ENCODE measurements around the gene MAST4.

Gene MAST4

DNA sequence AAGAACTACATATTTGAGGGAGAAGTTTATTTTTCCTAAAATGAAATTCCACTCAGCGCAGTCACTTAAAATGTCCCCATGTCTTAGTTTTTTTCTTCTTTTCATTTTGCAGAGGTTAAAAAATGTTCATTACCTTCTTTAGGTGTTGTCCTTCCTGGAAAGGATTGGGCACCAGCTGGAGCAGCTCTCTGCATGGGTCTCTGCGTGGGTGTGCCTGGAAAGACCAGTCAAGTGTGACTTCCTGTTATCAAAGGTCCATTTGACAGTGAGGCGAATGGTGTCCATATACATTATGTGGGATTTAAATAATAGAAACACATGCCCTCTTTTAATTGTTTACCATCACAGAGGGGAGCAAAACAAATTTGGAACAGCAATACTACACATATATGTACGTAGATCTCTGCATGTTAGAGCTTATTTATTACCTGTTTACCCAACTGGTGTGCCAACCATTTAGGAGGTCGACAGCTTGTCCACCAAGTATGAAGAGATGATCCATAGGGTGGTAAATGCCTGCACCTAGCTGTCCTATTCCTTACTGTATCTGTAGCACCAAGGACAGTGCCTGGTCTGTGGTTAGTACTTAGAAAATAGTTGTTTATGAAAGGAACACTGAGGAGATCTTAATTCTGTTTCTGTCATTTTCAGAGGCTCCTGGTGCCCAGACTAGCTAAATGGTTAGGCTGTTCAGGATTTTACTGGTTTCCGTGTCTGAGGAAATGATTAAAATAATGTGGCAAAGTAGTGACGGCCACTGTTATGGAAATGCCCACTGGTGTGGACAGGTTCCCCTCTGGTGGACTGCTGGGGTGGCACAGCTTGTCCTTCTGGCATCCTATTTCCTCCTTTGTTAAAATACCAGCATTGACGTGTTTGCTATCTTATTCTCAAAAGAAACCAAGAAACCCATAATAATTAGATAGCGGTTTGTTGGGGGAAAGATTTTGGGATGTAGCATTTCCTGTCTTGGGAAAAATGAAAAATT is 200.4 kb downstream of the MAST4 start:
- WGBS (ENCODE audit: insufficient coverage) = 85% methylated on average over 4 of the region's 9 CpGs
- CTCF ChIA-PET = interaction anchor here (1.1 kb wide), 1 partner anchor 34 kb away, joined by 3 read pairs; no protein-coding TSS in a partner anchor

DNA sequence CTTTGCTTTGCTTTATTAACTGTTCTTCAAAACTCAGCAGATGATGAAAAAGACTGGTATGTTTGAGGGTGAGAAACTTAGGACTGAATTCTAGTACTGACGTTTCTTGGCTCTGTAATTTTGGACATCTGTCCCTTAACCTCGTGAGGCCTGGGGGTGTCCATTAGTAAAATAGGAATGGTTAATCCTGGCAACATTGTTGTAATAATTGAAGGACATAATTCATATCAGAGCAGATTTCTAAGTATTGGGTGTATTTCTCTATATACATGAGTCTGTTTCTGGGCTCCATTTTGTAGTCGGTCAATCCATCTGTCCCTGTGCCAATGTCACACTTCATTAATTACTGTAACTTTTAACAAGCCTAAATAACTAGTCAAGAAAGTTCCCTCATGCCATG is 206.7 kb downstream of the MAST4 start:
- ChIA-PET CTCF (interaction anchor here (1.0 kb wide), 2 partner anchors 11 to 13 kb away, joined by 3 to 4 read pairs; no protein-coding TSS in a partner anchor), POLR2A (no interaction called here)
- 100% methylated on average over 2 of the region's 3 CpGs for WGBS (ENCODE audit: insufficient coverage)
- Histone ChIP-seq H3K36me3 (ENCODE audit: control insufficient read depth in 4 of 4, insufficient read depth in 4 of 4, low read length in 3 of 4) (no peaks in the 10 kb centered on the region), H3K4me3 (ENCODE audit: control insufficient read depth in 1 of 7, extremely low read depth in 1 of 7, insufficient read depth in 4 of 7, low read depth in 2 of 7, low read length in 6 of 7) (no peak overlapping the region), H3K27me3 (replicated peaks in 2 of 5; ENCODE audit: control insufficient read depth in 4 of 5, insufficient read depth in 5 of 5, low read length in 4 of 5) (no peaks in the 10 kb centered on the region), H3K27ac (ENCODE audit: insufficient read depth in 1 of 2, low read depth in 1 of 2, low read length in 2 of 2, poor library complexity in 1 of 2, severe bottlenecking in 2 of 2) (no peak overlapping the region), H3K4me1 (ENCODE audit: control extremely low read depth in 1 of 4, control insufficient read depth in 4 of 4, insufficient read depth in 4 of 4, low read length in 3 of 4) (no peaks in the 10 kb centered on the region), H3K9me3 (ENCODE audit: control extremely low read depth in 1 of 5, control insufficient read depth in 4 of 5, insufficient read depth in 2 of 5, low read depth in 1 of 5, low read length in 4 of 5) (no peaks in the 10 kb centered on the region)
- DNase-seq = no peak

More for the DNA sequence above, 200.4 kb downstream of the MAST4 start:
- POLR2A ChIA-PET = no interaction called here
- no peaks in the 10 kb centered on the region for H3K9me3 ChIP-seq (ENCODE audit: control extremely low read depth in 1 of 5, control insufficient read depth in 4 of 5, insufficient read depth in 2 of 5, low read depth in 1 of 5, low read length in 4 of 5)
- no peak overlapping the region for H3K27ac ChIP-seq (ENCODE audit: insufficient read depth in 1 of 2, low read depth in 1 of 2, low read length in 2 of 2, poor library complexity in 1 of 2, severe bottlenecking in 2 of 2)
- H3K27me3 ChIP-seq (replicated peaks in 2 of 5; ENCODE audit: control insufficient read depth in 4 of 5, insufficient read depth in 5 of 5, low read length in 4 of 5) = no peaks in the 10 kb centered on the region
- no peaks in the 10 kb centered on the region for H3K36me3 ChIP-seq (ENCODE audit: control insufficient read depth in 4 of 4, insufficient read depth in 4 of 4, low read length in 3 of 4)
- no peak overlapping the region for H3K4me3 ChIP-seq (ENCODE audit: control insufficient read depth in 1 of 7, extremely low read depth in 1 of 7, insufficient read depth in 4 of 7, low read depth in 2 of 7, low read length in 6 of 7)
- H3K4me1 ChIP-seq (ENCODE audit: control extremely low read depth in 1 of 4, control insufficient read depth in 4 of 4, insufficient read depth in 4 of 4, low read length in 3 of 4) = no peaks in the 10 kb centered on the region
- no peak for DNase-seq

DNA sequence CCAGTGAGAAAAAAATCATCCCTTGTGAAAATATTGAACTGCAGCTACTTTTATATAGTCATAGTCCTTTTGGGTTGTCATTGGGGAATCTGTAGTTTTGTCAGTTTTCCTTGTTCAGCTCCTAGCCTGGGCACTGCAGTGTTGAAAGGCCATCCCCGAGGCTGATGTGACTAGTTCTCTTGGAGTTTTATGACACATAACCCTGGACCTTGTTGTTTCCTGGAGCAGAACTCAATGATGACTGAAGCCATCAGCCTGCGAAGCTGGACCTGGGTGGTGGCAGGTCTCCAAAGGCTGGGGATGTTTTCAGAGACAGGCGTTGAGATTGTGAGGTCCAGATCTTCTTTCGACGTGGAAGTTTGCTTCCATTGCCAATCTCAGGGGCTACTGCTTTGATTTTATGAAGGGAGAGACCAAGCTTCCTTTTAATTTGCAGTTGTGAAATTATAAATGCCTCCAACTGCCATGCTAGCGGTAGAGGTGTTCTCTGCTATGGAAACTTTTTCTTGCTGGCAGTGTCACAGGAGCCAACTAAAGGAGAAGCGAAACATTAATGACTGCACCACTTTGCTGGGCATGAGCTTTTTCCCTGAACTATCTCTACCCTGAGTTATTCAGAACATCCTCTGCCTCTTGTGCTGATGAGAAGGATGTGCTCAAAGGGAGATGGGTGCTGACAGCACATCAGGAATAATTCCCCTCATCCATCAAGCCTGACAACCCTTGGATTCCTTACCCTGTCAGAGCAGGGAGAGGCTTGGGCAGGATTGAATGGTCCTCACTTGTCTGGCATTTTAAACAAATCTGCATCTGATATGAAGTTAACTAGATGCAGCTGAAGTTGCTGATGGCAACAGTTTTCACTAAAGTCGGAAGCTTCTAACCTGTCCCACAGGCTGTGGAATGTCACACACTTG is 209.6 kb downstream of the MAST4 start:
- H3K27ac ChIP-seq (ENCODE audit: insufficient read depth in 1 of 2, low read depth in 1 of 2, low read length in 2 of 2, poor library complexity in 1 of 2, severe bottlenecking in 2 of 2) = no peak overlapping the region
- POLR2A ChIA-PET = no interaction called here
- H3K36me3 ChIP-seq (ENCODE audit: control insufficient read depth in 4 of 4, insufficient read depth in 4 of 4, low read length in 3 of 4) = no peaks in the 10 kb centered on the region
- H3K4me1 ChIP-seq (ENCODE audit: control extremely low read depth in 1 of 4, control insufficient read depth in 4 of 4, insufficient read depth in 4 of 4, low read length in 3 of 4) = peaks cover 0 to 3% (median under 1%) of the 10 kb centered on the region in 4 experiments
- 91% methylated on average over 6 of the region's 8 CpGs for WGBS (ENCODE audit: insufficient coverage)
- CTCF ChIA-PET = interaction anchor here (0.8 kb wide), 2 partner anchors 9 to 129 kb away, joined by 3 read pairs; no protein-coding TSS in a partner anchor
- H3K27me3 ChIP-seq (replicated peaks in 2 of 5; ENCODE audit: control insufficient read depth in 4 of 5, insufficient read depth in 5 of 5, low read length in 4 of 5) = no peaks in the 10 kb centered on the region
- no peak for DNase-seq
- no peak overlapping the region for H3K4me3 ChIP-seq (ENCODE audit: control insufficient read depth in 1 of 7, extremely low read depth in 1 of 7, insufficient read depth in 4 of 7, low read depth in 2 of 7, low read length in 6 of 7)
- no peaks in the 10 kb centered on the region for H3K9me3 ChIP-seq (ENCODE audit: control extremely low read depth in 1 of 5, control insufficient read depth in 4 of 5, insufficient read depth in 2 of 5, low read depth in 1 of 5, low read length in 4 of 5)

DNA sequence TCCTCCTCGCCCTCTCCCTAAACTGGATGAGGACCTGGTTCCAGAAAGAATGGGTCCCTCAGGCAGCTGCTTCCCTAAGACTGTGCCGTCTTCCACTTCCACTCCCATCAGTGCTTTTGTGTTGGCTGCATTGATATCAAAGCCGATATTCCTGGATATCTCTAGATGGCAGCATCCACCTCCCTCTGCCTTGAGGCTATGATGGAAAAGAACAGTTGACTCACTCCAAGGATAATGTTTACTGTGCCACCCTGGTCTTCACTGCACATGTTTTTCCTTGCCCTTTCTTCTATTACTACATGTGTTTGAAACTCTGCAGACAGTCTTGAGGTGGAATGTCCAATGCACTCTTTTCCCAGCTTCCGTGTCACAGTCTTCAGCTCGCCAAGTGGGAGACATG is 211.6 kb downstream of the MAST4 start:
- Histone ChIP-seq H3K27me3 (replicated peaks in 2 of 5; ENCODE audit: control insufficient read depth in 4 of 5, insufficient read depth in 5 of 5, low read length in 4 of 5) (no peaks in the 10 kb centered on the region), H3K36me3 (ENCODE audit: control insufficient read depth in 4 of 4, insufficient read depth in 4 of 4, low read length in 3 of 4) (no peaks in the 10 kb centered on the region), H3K4me1 (ENCODE audit: control extremely low read depth in 1 of 4, control insufficient read depth in 4 of 4, insufficient read depth in 4 of 4, low read length in 3 of 4) (peaks cover 0 to 6% (median 3%) of the 10 kb centered on the region in 4 experiments), H3K4me3 (ENCODE audit: control insufficient read depth in 1 of 7, extremely low read depth in 1 of 7, insufficient read depth in 4 of 7, low read depth in 2 of 7, low read length in 6 of 7) (no peak overlapping the region), H3K27ac (ENCODE audit: insufficient read depth in 1 of 2, low read depth in 1 of 2, low read length in 2 of 2, poor library complexity in 1 of 2, severe bottlenecking in 2 of 2) (no peak overlapping the region), H3K9me3 (ENCODE audit: control extremely low read depth in 1 of 5, control insufficient read depth in 4 of 5, insufficient read depth in 2 of 5, low read depth in 1 of 5, low read length in 4 of 5) (no peaks in the 10 kb centered on the region)
- 96% methylated on average over 5 of the region's 5 CpGs for WGBS (ENCODE audit: insufficient coverage)
- ChIA-PET POLR2A (no interaction called here), CTCF (interaction anchor here (1.3 kb wide), 1 partner anchor 13 kb away, joined by 3 read pairs; no protein-coding TSS in a partner anchor)
- no peak for DNase-seq

DNA sequence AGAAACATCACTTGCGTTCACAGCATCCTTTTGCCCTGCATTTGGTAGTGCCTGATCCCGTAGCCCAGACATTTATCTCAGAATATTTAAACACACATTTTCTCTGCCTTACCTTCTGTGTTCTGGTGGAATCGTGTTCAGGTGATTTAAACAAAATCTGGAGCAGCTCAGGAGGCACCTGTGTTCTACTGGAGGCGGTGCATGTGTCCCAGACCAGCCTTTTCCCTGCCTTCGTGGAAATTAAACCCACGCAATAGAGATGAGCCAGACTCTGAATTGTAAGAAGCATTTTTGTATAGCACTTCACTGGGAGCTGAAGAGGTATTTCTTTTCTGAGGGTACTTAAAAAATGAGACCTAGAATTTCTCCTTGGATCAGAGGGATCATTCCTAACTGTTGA is 212.5 kb downstream of the MAST4 start:
- ChIA-PET POLR2A (no interaction called here), CTCF (interaction anchor here (1.1 kb wide), 1 partner anchor 56 kb away, joined by 3 read pairs; no protein-coding TSS in a partner anchor)
- H3K4me3 ChIP-seq (ENCODE audit: control insufficient read depth in 1 of 7, extremely low read depth in 1 of 7, insufficient read depth in 4 of 7, low read depth in 2 of 7, low read length in 6 of 7) = no peak overlapping the region
- no peaks in the 10 kb centered on the region for H3K36me3 ChIP-seq (ENCODE audit: control insufficient read depth in 4 of 4, insufficient read depth in 4 of 4, low read length in 3 of 4)
- peaks cover 0 to 6% (median 3%) of the 10 kb centered on the region in 4 experiments for H3K4me1 ChIP-seq (ENCODE audit: control extremely low read depth in 1 of 4, control insufficient read depth in 4 of 4, insufficient read depth in 4 of 4, low read length in 3 of 4)
- no peak overlapping the region for H3K27ac ChIP-seq (ENCODE audit: insufficient read depth in 1 of 2, low read depth in 1 of 2, low read length in 2 of 2, poor library complexity in 1 of 2, severe bottlenecking in 2 of 2)
- DNase-seq = no peak
- H3K27me3 ChIP-seq (replicated peaks in 2 of 5; ENCODE audit: control insufficient read depth in 4 of 5, insufficient read depth in 5 of 5, low read length in 4 of 5) = no peaks in the 10 kb centered on the region
- WGBS (ENCODE audit: insufficient coverage) = 100% methylated on average over 5 of the region's 6 CpGs
- H3K9me3 ChIP-seq (ENCODE audit: control extremely low read depth in 1 of 5, control insufficient read depth in 4 of 5, insufficient read depth in 2 of 5, low read depth in 1 of 5, low read length in 4 of 5) = no peaks in the 10 kb centered on the region

DNA sequence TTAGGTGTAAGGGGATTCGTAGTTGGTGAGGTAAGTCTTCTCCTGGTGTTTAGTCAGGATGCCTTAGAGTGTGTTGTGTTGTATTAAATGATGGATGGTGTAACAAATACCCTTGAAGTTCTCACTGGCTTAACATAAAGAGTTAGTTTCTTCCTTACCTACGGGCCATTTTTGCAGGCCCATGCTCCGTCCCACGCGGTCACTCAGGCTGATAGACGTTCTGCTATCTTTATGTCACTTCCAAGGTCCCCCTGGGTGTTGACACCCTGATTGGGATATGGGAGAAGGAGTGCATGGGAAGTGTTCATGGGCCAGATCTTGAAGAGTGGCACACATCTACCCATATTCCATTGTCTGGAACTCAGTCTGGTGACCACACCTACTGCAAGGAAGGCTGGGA is 214.0 kb downstream of the MAST4 start:
- peaks cover 0 to 6% (median 3%) of the 10 kb centered on the region in 4 experiments for H3K4me1 ChIP-seq (ENCODE audit: control extremely low read depth in 1 of 4, control insufficient read depth in 4 of 4, insufficient read depth in 4 of 4, low read length in 3 of 4)
- no peak overlapping the region for H3K4me3 ChIP-seq (ENCODE audit: control insufficient read depth in 1 of 7, extremely low read depth in 1 of 7, insufficient read depth in 4 of 7, low read depth in 2 of 7, low read length in 6 of 7)
- H3K36me3 ChIP-seq (ENCODE audit: control insufficient read depth in 4 of 4, insufficient read depth in 4 of 4, low read length in 3 of 4) = no peaks in the 10 kb centered on the region
- no peaks in the 10 kb centered on the region for H3K27me3 ChIP-seq (replicated peaks in 2 of 5; ENCODE audit: control insufficient read depth in 4 of 5, insufficient read depth in 5 of 5, low read length in 4 of 5)
- no peaks in the 10 kb centered on the region for H3K9me3 ChIP-seq (ENCODE audit: control extremely low read depth in 1 of 5, control insufficient read depth in 4 of 5, insufficient read depth in 2 of 5, low read depth in 1 of 5, low read length in 4 of 5)
- H3K27ac ChIP-seq (ENCODE audit: insufficient read depth in 1 of 2, low read depth in 1 of 2, low read length in 2 of 2, poor library complexity in 1 of 2, severe bottlenecking in 2 of 2) = no peak overlapping the region
- WGBS (ENCODE audit: insufficient coverage) = 100% methylated on average over 3 of the region's 6 CpGs
- DNase-seq = no peak
- ChIA-PET POLR2A (no interaction called here), CTCF (no interaction called here)
